ENCODE measurements around the gene CCDC142. TPM values are rescaled to one million over a fixed set of nuclear protein-coding genes. Genes with fewer than 3 reads are reported as not detected.
A peak's percentile ranks its signal among the peaks of the same experiment; 100 is the strongest.
"Not testable (repeated sequence)": the region's sequence is repeated elsewhere in the genome, so short reads cannot be mapped to it uniquely, and the experiment has no call there.

Gene CCDC142
- total RNA-seq, 1 donor from 2014 or later = 35.6 TPM

DNA sequence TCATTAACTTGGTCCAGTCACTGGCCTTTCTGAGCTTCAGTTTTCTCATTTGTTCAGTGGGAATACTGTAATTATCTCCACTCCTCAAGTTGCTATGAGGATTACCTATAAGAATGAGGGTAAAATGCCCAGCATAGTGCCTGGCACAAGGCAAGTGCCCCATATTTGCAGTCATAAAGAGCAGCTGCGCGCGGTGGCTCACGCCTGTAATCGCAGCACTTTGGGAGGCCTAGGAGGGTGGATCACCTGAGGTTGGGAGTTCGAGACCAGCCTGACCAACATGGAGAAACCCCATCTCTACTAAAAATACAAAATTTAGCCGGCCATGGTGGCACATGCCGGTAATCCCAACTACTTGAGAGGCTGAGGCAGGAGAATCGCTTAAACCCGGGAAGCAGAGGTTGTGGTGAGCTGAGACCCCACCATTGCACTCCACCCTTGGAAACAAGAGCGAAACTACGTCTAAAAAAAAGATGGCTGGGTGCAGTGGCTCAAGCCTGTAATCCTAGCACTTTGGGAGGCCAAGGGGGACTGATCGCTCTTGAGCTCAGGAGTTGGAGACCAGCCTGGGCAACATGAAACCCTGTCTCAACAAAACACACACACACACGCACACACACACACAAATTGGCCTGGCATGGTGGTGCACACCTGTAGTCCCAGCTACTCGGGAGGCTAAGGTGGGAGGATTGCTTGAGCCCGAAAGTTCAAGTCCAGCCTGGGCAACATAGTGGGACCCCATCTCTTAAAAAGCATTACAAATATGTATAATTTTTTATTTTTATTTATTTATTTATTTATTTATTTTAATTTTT is 40.1 kb downstream of the CCDC142 start:
- DNase-seq = not testable (repeated sequence)

GRCh38 chr2:74441690-74442482 is 40.9 kb downstream of the CCDC142 start, which contains the start of gene RTKN:
TSS of gene RTKN (minus strand) at chr2:74441937. CDS start at chr2:74441816, 121 bp downstream.
- no peak for DNase-seq

GRCh38 chr2:74441170-74441689 is 41.6 kb downstream of the CCDC142 start:
- DNase-seq = no peak

DNA sequence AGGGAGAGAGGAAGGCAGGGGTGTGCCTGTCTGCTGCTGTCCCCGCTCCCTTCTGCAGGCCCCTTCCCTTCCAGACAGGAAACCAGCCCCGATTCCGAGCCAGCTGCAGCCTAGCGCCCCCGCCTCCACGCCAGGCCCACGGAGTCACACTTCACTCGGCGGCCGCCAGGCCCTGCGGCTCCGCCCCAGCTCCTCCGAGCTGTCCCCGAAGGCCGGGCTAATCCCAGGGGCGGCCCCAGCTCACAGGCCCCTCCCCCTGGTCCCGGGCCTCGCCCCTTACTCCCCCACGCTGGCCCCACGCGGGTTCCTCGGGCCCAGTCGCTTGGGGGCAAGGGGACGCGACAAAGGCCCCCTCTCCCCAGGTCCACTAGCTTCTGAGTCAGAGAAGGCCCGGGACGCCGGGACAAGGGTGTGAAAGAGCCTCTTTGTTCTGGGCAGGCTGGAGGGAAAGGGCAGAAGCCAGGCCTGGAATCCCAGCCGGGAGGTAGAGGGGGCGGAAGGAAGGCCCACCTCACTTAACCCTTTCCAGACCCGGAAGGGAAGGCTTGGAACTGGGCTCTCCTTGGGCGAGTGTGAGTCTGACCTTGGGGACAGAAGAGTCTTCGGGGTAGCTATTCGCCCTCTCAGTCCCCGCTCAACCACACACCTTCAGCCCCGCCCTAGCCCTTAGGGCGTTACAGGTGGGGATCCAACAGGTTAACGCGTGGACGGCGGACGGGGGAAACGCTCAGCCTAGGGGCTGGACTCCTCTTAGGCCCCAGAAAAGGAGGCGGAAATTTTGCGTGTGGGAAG is 42.2 kb downstream of the CCDC142 start:
- DNase-seq = peak; percentile 88

- DNase-seq = peak; percentile 83
Measured at GRCh38 chr2:74439803-74440377, 42.9 kb downstream of the CCDC142 start.

DNA sequence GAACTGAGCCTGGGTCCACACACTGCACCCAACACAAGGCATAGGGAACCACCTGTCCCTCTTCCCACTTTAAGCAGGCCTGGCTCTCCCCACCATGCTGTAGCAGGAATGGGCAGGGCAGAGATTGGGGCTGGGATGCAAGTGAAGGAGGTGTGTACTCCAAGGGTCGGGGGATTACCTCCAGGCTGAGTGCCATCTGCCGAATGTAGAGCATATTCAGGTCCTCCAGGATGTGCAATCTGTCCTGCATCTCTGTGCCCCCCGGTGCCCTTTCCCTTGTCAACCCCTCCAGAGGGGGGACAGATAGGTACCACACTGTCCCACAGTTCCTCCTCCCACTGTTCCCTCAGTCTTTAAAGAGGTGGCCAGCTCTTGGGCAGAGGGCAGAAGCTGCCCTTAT is 43.4 kb downstream of the CCDC142 start:
- no peak for DNase-seq

- DNase-seq = no peak
Measured at GRCh38 chr2:74438248-74438647, 44.5 kb downstream of the CCDC142 start.

DNA sequence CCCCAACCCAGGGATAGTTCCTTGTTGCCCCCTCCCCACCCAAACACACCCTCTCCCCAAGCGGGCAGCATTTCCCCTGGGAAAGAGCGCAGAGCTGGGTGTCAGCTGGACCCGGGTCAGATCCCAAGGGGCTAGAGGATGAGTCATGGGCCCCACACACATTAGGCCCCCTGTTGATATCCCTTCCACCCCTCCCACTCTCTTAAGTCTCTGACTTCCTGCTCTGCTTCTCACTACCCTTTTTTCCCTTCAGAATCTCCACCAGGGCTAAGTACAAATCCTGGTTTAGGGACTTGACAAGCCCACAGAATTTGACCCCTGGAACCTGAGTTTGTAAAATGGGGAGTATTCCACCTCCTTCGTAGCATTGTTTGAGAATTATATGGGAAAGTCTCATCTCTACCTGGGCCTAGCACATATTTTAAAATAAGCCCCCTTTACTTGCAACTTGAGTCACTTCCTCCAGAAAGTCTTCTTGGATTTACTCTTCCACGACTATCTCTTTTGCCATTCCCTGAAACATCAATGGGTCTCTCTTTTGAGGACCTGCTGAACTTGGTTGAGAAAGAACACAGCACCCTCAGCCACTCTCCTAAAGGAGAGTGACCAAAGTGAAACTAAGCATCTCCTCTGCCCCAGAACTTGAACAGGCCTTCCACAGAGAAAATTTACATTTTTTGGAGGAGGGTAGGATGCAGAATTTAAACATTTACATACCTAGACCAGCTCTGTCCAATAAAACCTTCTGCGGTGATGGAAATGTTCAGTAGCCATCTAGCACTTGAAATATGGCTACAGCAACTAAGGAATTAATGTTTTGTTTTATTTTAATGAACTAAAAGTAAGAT is 45.7 kb downstream of the CCDC142 start:
- DNase-seq = no peak

DNA sequence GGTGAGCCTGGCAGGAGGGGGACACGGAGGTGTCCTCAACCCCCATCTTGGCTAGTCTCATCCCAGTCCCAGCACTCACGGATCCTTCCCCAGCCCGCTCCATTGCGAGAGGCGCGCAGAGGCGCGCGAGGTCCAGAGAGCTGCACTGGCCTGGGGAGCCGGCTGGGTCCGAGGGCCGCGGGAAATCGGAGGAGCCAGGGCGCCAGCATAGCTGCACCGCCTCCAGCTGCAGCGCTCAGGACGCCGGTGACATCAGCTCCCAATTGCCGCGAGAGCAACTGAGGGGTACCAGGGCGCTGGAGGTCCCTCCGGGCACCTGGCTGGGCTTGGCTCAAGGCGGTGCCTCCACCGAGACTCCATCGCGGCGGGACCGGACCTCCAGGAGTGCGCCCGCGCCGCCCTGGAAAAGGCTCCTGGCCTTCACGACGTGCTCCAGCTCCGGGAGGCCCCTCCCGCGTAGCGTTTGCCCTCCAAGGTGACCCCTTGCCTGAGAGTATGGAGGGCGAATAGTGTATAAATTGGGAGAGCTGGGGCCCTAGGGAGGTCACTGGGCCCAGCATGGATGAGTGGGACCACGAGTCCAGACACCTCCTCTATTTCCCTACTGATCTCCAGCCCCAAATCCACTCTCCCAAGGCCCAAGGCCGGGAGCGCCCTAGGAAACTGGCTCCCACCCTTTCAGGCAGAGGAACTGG is 46.5 kb downstream of the CCDC142 start:
- no peak for DNase-seq

- no peak for DNase-seq
Measured at GRCh38 chr2:74430502-74430901, 52.3 kb downstream of the CCDC142 start.

DNA sequence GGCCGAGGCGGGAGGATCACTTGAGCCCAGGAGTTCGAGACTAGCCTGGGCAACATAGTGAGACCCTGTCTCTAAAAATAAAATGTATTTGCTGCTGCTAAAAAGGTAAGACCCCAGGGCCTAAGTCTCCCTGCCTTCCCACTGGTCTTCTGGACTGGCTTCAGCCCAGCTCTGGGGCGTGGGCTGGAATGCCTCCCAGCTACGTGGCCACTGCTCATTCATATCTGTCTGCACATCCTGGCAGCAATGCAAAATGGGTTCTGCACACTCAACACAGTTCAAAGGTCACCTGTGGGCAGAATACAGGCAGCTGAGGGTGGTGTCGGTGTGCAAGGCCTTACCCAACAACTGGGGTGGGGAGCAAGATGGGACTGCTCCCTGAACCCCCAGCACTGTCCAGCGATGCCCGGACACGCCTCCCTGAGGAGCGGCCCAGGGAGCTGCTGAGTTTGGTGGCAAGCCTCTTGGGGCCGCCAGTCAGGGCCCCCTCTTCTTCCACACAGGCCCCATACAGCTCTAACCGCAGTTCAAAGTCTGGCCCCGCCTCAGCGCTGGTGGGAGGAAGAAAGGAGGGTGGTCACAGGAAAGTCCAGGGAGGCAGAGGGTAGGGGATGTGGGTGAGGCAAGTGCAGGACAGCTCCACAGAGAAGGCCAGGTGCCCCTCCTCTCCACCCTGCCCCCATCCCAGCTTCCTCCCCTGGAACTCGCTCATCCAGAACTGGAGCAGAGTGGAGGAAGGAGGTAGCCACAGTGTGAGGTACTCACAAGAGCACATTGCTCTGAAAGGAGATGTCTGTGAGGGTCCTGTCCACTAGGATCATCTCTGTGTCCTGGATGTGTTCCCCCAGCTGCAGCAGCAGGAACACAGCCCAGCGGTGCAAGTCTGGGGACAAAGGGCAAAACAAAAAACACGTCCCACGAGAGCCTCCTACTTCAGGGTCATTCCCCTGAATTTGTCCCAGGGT is 53.0 kb downstream of the CCDC142 start:
- DNase-seq = no peak

GRCh38 chr2:74428675-74429074 is 54.1 kb downstream of the CCDC142 start:
- no peak for DNase-seq

DNA sequence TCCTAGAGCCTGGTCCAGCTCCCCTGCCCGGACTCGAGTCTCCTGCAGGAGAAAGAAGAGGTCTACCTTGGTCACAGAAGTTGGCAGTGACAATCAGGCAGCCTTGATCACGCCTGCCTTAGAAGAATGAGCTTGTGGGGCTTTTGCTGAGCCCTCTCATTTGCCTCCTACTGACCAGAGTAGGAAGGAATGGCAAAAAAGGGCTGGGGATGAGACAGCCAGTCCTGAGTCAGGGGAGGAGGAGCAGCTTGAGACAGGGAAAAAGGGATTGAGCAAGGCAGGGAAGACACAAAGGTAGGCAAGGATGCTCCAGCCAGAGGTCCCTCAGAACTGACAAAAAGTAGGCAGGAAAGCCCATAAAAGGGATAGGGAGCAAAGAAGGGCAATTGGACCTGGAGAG is 55.2 kb downstream of the CCDC142 start:
- DNase-seq = no peak

- DNase-seq = no peak
Measured at GRCh38 chr2:74426181-74426758, 56.5 kb downstream of the CCDC142 start.

- no peak for DNase-seq
Measured at GRCh38 chr2:74425523-74425922, 57.3 kb downstream of the CCDC142 start.

GRCh38 chr2:74424995-74425406 is 57.8 kb downstream of the CCDC142 start:
- DNase-seq = no peak

DNA sequence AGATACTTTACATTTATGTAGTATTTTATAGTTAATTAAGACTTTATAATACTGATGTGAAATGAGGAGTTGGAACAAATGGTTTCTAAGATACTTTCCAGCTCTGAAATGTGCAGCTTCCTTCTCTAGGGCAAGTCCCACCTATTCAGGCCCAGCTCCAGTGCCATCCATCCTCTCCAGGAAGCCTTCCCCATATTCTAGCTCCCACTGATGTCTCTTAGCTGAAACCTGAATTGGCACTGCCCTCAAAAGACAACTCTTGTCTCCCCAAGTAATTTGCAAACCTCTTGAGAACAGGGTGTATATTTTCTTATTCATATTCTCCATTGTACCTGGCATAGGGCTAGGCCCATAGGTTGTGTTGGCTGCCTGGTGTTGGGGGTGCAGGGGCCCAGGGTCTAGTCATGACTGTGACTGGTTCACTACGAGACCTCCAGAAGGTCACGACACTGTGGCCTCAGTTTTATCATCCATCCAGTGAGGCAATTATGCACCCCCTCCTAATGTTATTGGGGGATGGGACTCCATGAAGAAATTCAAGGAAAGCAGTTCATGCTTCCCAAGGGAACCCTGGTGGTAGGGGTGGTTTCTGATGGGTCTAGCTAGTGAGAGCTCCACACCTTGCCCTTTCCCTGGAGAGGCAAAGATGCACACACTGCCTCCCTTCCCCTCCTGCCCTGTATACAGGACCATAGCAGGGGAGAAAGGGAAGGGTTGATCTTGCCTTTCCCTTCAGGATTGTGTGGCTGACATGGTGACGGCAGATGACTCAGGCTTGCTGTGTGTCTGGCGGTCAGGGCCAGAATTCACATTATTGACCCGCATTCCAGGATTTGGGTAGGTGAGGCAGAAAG is 58.4 kb downstream of the CCDC142 start:
- no peak for DNase-seq

Data from occipital lobe (tissue), 2 donors.